ENCODE measurements around the gene OGFRL1. TPM values are rescaled to one million over a fixed set of nuclear protein-coding genes. Genes with fewer than 3 reads are reported as not detected.

Gene OGFRL1
- total RNA-seq, 1 experiment from 2014 or later: 5.4 TPM

DNA sequence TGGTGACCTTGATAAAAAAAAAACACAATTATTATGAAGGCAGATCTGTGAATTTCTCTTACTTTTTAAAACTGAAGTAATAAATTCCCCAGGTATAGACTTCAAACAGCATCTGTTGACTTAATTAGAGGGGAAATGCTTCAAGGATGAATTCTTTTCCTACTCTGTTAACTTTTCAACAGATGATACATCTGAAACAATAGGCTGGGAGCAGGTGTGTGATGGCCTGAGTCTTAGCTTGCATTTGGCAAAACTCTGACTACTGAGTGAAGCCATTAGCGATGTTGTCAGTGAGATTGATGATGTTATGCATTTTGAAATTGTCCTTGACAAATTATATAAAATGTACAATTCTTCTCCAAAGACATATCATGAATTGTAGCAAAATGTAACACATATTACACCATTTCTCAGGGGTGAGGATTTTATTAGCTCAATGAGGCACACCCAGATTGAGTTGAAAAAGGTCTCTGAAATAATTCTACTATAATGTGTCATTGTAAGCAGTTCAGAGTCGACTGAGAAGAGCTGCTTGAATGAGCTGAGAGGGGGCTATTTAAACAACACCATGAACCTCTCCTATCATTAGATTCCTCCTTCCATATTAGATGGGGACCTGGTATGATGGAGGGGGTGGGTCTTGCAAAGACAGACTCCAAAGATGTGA, 39.6 kb upstream of the OGFRL1 start:
- TF ChIP-seq PRRX2 (CRISPR knock-in tag; IDR thresholded peaks at IDR 0.05) (no peak), EMX1 (CRISPR knock-in tag; IDR thresholded peaks at IDR 0.05) (no peak), HMGA2 (CRISPR knock-in tag; IDR thresholded peaks at IDR 0.05) (no peak), ZBTB21 (CRISPR knock-in tag; IDR thresholded peaks at IDR 0.05; ENCODE audit: borderline replicate concordance) (no peak), TEAD1 (CRISPR knock-in tag; IDR thresholded peaks at IDR 0.05) (no peak), ZNF416 (CRISPR knock-in tag; IDR thresholded peaks at IDR 0.05) (no peak), TP53 (CRISPR knock-in tag; IDR thresholded peaks at IDR 0.05) (no peak), FOXJ3 (CRISPR knock-in tag; IDR thresholded peaks at IDR 0.05; ENCODE audit: borderline replicate concordance) (no peak), SMAD4 (CRISPR knock-in tag; IDR thresholded peaks at IDR 0.05) (no peak), ZNF396 (CRISPR knock-in tag; IDR thresholded peaks at IDR 0.05; ENCODE audit: borderline replicate concordance) (no peak)
- TF ChIP-seq, protein P1, sequence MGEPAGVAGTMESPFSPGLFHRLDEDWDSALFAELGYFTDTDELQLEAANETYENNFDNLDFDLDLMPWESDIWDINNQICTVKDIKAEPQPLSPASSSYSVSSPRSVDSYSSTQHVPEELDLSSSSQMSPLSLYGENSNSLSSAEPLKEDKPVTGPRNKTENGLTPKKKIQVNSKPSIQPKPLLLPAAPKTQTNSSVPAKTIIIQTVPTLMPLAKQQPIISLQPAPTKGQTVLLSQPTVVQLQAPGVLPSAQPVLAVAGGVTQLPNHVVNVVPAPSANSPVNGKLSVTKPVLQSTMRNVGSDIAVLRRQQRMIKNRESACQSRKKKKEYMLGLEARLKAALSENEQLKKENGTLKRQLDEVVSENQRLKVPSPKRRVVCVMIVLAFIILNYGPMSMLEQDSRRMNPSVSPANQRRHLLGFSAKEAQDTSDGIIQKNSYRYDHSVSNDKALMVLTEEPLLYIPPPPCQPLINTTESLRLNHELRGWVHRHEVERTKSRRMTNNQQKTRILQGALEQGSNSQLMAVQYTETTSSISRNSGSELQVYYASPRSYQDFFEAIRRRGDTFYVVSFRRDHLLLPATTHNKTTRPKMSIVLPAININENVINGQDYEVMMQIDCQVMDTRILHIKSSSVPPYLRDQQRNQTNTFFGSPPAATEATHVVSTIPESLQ (CRISPR knock-in tag; IDR thresholded peaks at IDR 0.05): no peak
- TF ChIP-seq, protein P2, sequence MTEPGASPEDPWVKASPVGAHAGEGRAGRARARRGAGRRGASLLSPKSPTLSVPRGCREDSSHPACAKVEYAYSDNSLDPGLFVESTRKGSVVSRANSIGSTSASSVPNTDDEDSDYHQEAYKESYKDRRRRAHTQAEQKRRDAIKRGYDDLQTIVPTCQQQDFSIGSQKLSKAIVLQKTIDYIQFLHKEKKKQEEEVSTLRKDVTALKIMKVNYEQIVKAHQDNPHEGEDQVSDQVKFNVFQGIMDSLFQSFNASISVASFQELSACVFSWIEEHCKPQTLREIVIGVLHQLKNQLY (CRISPR knock-in tag; IDR thresholded peaks at IDR 0.05): no peak
- TF ChIP-seq, protein P3, sequence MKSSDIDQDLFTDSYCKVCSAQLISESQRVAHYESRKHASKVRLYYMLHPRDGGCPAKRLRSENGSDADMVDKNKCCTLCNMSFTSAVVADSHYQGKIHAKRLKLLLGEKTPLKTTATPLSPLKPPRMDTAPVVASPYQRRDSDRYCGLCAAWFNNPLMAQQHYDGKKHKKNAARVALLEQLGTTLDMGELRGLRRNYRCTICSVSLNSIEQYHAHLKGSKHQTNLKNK (CRISPR knock-in tag; IDR thresholded peaks at IDR 0.05): no peak
- TF ChIP-seq, protein P4, sequence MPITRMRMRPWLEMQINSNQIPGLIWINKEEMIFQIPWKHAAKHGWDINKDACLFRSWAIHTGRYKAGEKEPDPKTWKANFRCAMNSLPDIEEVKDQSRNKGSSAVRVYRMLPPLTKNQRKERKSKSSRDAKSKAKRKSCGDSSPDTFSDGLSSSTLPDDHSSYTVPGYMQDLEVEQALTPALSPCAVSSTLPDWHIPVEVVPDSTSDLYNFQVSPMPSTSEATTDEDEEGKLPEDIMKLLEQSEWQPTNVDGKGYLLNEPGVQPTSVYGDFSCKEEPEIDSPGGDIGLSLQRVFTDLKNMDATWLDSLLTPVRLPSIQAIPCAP (CRISPR knock-in tag; IDR thresholded peaks at IDR 0.05): no peak
- TF ChIP-seq, protein P5, sequence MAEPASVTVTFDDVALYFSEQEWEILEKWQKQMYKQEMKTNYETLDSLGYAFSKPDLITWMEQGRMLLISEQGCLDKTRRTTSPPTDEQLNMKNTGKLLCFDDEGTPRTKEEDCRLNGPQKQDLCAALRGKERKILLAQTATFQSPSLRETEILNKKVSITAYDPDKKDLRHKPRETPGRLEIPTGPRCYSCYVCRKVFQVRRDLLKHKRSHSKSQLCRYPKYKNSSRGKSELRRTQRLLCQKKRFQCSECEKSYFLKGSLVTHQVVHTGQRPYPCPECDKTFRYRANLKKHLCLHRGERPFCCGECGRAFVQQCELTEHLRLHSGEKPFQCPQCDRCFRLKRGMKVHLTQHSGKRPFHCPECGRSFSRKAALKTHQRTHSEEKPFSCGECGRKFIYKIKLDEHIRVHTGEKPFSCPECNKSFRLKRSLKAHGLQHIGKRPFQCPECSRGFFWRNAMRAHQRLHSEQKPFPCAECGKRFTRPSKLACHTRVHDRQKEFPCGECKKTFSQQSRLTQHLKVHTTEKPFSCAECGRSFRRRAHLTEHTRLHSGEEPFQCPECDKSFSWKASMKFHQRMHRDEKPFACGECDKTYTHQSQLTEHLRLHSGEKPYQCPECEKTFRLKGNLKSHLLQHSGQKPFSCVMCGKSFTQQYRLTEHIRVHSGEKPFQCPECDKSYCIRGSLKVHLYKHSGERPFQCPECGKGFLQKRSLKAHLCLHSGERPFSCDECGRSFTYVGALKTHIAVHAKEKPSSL (CRISPR knock-in tag; conservative IDR thresholded peaks at IDR 0.05): no peak
- TF ChIP-seq, protein P6, sequence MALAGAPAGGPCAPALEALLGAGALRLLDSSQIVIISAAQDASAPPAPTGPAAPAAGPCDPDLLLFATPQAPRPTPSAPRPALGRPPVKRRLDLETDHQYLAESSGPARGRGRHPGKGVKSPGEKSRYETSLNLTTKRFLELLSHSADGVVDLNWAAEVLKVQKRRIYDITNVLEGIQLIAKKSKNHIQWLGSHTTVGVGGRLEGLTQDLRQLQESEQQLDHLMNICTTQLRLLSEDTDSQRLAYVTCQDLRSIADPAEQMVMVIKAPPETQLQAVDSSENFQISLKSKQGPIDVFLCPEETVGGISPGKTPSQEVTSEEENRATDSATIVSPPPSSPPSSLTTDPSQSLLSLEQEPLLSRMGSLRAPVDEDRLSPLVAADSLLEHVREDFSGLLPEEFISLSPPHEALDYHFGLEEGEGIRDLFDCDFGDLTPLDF (CRISPR knock-in tag; IDR thresholded peaks at IDR 0.05): no peak
- H3K36me3 Mint-ChIP-seq: peaks cover 3% of the 10 kb centered on the region; the same call in 1 of the 2 replicates

DNA sequence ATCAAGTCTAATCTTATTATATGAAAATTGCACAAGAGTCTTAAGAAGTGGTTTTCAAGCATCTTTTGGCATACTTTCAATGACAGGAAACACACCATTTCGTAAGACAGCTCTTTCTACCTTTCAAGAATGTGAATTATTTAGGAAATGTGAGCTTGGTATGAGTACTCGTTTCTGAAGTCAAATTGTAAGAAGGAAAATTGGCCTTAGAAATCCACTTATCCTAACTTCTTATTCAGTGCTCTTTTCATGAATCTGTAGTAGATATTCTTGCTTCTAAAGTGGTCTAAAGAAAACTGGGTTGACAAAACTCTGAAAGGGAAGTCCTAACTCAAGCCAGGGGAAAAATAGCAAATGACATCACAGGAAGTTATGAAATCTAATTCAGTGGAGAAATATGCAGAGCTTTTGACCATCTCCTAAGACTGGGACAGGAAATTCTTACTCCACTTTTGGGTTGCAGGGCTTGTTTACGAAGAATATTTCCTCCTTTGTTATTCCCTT, 38.5 kb upstream of the OGFRL1 start:
- no peak overlapping the region for H3K4me3 Mint-ChIP-seq
- peaks cover 3% of the 10 kb centered on the region; the same call in 1 of the 2 replicates for H3K36me3 Mint-ChIP-seq
- ChIA-PET CTCF (no interaction called here), POLR2A (no interaction called here)
- peak overlapping the region; percentile 26; the same call in 1 of the 2 replicates for H3K27ac Mint-ChIP-seq
- ATAC-seq: no peak
- no peak for DNase-seq (ENCODE audit: low spot score)
- H3K9me3 Mint-ChIP-seq: peaks cover 10% of the 10 kb centered on the region
- TF ChIP-seq ZNF317 (CRISPR knock-in tag; IDR thresholded peaks at IDR 0.05; ENCODE audit: borderline replicate concordance, low read depth): no peak
- H3K4me1 Mint-ChIP-seq: peaks cover 60% of the 10 kb centered on the region
- no peaks in the 10 kb centered on the region for H3K27me3 Mint-ChIP-seq (ENCODE audit: low read depth)

More for the DNA sequence above, 39.6 kb upstream of the OGFRL1 start:
- ATAC-seq (no peak), DNase-seq (ENCODE audit: low spot score) (no peak)
- Mint-ChIP-seq H3K27ac (no peak overlapping the region), H3K4me1 (peaks cover 54% of the 10 kb centered on the region), H3K4me3 (no peak overlapping the region), H3K9me3 (peaks cover 10% of the 10 kb centered on the region), H3K27me3 (ENCODE audit: low read depth) (no peaks in the 10 kb centered on the region)
- ChIA-PET CTCF (no interaction called here), POLR2A (no interaction called here)

All from WTC11 (cell line).